Gastrocnemius medialis (tissue), 4 donors: ENCODE data around the gene ERP29.

ENCODE experiments used
- POLR2A ChIP-seq, 2 donors: fragments of 450-650 bp; IDR thresholded peaks; one replicate each; pipeline ENCODE4 v1.6.1; 2017; ENCODE audit warnings: antibody characterized with exemption in 2 of 2, mild to moderate bottlenecking in 2 of 2, moderate library complexity in 2 of 2
- TF ChIP-seq, protein P1 (sequence below), 5 experiments: fragments of 450-650 bp in 3 of 5; fragments of 200-600 bp in 2 of 5; sonication (generic) in 2 of 5; IDR thresholded peaks in 4 of 5; conservative IDR thresholded peaks in 1 of 5; 1 replicate in 4 of 5; 2 replicates in 1 of 5; pipeline ENCODE4 v1.5.1; 2016 to 2019; ENCODE audit warnings: antibody characterized with exemption in 5 of 5, mild to moderate bottlenecking in 3 of 5, moderate library complexity in 3 of 5

DNA sequence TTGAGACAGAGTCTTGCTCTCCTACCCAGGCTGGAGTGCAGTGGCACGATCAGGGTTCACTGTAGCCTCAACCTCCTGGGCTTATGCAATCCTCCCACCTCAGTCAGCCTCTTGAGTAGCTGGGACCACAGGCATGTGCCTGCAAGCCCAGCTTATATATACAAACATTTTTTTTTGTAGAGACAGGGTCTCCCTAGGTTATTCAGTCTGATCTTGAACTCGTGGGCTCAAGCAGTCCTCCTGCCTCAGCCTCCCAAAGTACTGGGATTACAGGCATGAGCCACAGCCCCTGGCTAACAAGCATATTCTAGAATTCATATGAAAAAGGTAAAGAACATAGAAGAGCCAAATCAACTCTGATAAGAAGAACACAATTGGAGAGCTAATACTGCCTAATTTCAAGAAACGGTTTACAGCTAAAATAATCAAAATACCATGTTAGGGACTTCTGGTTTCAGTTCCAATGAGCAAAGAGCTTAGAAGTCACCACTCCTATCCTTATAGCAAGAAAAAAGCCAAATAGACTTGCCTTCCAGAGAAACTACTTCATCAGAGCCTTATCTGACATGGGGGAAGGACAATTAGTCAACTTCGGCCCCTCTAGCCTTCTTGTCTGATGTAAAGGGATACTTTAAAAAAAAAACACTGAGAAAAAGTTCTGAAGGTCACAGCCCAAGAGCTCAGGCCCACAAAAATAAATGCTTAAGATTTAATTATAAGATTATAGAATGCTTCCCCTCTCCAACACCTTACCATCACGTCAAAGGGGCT is 37.9 kb upstream of the ERP29 start:
- no peak for TF ChIP-seq POLR2A (IDR thresholded peaks at IDR 0.05)
- TF ChIP-seq, protein P1, sequence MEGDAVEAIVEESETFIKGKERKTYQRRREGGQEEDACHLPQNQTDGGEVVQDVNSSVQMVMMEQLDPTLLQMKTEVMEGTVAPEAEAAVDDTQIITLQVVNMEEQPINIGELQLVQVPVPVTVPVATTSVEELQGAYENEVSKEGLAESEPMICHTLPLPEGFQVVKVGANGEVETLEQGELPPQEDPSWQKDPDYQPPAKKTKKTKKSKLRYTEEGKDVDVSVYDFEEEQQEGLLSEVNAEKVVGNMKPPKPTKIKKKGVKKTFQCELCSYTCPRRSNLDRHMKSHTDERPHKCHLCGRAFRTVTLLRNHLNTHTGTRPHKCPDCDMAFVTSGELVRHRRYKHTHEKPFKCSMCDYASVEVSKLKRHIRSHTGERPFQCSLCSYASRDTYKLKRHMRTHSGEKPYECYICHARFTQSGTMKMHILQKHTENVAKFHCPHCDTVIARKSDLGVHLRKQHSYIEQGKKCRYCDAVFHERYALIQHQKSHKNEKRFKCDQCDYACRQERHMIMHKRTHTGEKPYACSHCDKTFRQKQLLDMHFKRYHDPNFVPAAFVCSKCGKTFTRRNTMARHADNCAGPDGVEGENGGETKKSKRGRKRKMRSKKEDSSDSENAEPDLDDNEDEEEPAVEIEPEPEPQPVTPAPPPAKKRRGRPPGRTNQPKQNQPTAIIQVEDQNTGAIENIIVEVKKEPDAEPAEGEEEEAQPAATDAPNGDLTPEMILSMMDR (IDR thresholded peaks at IDR 0.05 in 4 of 5, conservative IDR thresholded peaks at IDR 0.05 in 1 of 5): no peak
